HG02642 (cell line): Measurements from ENCODE around the gene CXCL5.
"Not testable (repeated sequence)": the region's sequence is repeated elsewhere in the genome, so short reads cannot be mapped to it uniquely, and the experiment has no call there.

Source experiments
- ATAC-seq: cut with Tn5 transposase; IDR thresholded peaks from one replicate; pipeline ENCODE4 v1.9.1; 2021; ENCODE audit warnings: mild to moderate bottlenecking; ENCODE audit not compliant: unreplicated experiment, poor library complexity

The CXCL5 gene

DNA sequence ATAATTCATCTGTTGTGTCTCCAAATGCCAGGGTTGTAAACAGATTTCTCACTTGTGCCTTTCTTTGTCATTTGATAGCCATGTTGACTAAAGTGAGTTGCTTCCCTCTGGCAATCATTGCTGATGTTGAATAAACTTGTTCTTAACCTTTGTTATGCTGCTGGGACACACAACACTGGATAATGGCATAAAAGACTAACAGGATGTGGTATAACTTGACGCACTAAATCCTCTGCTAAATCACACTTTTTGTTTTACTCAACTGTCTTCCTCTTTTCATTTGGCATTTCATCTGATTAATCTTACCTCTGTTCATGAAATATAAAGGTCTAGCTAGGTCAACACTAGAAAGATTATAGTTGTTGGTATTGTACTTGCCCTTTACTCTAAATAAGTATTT is 17.6 kb upstream of the CXCL5 start:
- ATAC-seq: no peak

- no peak for ATAC-seq
These were observed 16.8 kb upstream of the CXCL5 start for GRCh38 chr4:74015126-74015780.

DNA sequence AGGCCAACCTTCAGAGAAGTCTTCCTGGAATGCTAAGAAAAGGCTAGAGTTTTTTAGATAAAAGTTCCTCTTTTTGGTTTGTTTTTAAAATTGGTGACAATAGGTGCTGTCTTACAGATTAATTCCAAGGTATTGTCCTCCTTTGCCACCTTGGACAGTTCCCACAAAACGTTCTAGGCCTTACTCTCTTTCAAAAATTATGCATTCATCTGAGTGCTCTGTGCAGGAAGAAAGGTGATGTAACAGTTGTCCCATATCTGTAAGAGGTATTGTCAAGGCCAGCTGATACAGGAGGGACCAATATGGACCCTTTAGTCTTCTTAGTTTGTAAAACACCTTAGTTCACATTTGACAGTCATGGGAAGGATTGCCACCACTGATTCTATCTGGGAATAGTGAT is 15.9 kb upstream of the CXCL5 start:
- no peak for ATAC-seq

- no peak for ATAC-seq
These were observed 14.8 kb upstream of the CXCL5 start for GRCh38 chr4:74013264-74013663.

DNA sequence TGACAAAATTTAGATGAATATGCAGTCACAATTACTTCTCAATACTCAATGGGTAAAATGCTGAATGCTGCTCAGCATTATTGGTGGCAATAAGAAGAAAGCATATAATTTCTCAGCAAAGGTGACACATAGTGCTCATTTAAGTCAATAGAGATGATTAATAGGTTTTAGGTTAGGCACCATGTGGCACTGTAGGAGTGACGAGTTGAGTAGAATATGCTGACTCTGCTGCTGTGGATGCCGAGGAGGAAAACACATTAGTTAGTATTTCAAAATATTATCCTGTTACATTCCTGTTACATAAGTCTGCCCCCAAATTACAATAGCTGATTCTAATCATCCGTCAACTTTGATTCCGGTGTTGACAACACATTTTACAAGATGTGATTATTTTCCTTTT is 13.7 kb upstream of the CXCL5 start:
- ATAC-seq: no peak

- ATAC-seq: no peak
These were observed 10.8 kb upstream of the CXCL5 start for GRCh38 chr4:74009307-74009706.

GRCh38 chr4:74006009-74006476 is 7.6 kb upstream of the CXCL5 start:
- ATAC-seq: no peak

DNA sequence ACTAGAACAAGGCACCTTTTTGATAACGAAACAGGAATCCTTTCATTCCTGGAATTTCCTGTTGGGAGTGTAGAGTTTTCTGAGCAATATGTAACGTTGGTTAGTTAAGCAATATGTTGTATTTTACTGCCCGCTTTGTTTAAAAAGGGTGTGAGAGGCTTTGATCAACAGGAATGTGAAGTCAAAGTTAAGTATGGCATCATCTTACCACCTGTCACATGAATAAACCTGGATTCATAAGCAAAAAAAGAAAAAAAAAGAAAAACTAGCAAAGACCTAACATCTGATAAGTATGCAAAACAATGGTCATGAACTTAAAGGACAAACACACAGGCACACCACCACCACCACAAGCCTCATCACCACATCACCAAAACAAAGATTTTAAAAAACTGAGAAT is 7.1 kb upstream of the CXCL5 start:
- no peak for ATAC-seq

GRCh38 chr4:74004668-74005067 is 6.2 kb upstream of the CXCL5 start:
- no peak for ATAC-seq

DNA sequence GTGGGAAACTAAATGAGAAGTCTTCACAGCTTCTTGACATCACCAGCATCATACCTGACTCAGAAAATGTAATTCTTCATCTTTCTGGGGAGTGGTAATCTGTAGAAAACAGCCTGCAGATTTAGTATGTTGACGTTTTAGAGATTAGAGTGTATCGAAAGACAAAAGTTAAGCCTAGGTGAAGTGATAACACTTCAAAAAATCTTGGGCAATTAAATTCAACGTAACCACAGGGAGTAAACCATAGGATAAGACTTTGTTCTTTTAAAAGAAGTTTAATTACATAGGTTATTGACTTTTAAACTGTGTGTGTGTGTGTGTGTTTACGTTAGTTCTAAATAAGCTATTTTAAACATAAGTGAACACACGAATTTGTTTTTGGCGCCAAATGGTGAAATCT is 1.8 kb upstream of the CXCL5 start:
- no peak for ATAC-seq

DNA sequence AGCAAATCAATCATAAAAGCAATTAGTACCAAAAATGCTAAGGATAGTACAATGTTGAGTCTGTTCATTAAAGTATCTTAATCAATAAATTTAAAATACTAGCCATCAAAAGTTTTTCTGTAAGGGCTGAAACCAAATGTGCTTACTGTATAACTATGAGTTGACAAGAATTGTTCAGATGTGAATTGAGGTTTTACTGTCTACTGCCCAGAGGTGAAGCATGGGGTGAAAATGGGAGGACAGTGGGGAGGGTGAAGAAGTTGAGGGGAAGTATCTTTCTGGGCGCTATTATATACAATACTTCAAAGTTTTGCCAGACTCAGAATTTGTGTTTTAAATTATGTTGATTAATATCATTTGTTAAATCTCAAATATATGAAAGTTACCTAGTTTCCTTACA is 6.4 kb downstream of the CXCL5 start:
- ATAC-seq: no peak

GRCh38 chr4:73991742-73992000 is 6.8 kb downstream of the CXCL5 start:
- ATAC-seq: no peak

DNA sequence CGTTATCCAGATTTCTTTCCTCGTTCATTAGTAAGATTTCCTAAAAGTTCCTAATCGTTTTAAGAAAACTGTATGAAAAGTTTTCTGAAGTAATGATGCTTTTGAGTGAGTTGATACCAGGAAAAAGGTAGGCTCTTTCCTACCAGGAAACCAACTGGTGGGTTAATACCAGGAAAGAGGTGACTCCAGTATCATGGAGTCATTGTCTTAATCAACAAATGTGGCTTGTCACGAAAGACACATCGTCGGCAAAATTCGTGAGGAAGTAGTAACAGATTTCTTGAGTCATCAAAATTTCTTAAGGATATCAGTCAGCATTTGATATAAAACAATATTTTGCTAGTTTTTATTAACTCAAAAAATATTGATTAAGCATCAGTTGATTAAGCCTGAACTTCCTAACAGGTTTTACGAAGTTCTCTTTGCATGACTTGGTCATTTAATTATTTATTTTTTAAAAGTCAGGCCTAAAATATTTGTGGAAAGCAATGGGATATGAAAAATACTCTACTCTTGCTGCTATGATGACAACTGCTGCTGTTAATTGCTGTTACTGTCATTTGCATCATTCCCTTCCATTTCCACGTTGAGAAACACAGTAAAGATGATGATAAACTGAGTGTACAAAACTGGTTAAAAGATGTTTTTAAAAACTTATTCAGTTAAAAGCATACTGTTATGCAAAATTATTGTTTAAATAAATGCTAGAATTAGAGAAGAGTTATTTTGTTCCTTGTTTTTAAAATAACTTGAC is 7.3 kb downstream of the CXCL5 start:
- no peak for ATAC-seq

DNA sequence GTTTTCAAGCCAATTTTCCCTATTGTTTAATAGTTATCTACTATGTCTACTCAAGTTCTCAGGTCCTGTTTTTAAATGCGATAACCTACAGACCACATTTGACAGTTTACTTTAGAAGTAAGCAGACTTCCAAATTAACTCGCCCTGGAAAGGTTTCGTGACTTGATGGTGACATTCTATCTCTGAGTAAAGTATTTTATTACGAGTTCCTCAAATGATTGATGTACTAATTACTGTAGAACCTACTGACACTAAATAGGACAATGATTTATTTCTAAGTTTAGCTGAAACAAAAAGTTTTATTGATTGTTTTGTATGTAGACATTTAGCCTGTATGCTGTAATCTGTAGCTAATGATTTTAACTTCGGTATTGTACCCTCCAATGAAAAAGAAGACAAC is 8.5 kb downstream of the CXCL5 start:
- ATAC-seq: no peak

DNA sequence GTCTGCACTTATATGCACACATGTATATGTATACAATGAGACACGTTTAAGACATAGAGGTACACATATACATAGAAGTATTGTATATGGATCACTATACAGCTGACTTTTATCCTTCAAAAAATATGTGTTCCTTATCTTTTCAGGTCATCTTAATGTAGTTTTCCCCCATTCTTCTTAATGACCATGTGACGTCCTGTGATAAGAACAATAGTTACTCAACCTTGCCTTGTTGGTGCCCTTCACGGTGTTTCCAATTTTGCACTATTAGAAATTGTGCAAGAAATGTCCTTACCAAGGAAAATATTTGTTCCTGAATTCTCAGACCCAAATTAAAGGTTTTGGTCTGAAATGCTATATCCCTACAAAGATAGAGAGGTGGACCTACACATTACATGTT is 9.4 kb downstream of the CXCL5 start:
- no peak for ATAC-seq

DNA sequence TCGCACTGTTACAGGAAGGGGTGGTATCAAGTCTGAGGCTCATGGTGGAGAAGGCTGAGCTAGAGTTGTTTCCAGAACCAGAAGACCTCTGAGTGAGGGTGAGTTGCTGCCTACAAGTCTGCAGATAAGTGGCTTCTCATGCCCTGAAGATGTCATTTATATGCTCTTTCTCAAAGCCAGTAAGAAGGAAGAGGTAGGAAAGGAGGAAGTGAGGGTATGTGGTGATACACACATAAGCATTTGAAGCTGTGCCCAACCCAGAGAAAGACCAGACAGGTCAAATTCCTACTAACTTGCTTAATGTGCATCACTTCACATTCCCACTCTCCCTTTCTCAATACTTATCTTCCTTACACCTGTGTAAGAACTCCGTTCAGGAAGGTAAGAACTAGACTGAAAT is 10.4 kb downstream of the CXCL5 start, which contains the start of gene PPBP:
Gene PPBP, minus strand, starts transcription at position 130 of the 400 bp plus-strand sequence. Its CDS starts 87 bp downstream, at position 43.
- ATAC-seq: no peak

- no peak for ATAC-seq
These were observed 13.0 kb downstream of the CXCL5 start for GRCh38 chr4:73985528-73985852.

DNA sequence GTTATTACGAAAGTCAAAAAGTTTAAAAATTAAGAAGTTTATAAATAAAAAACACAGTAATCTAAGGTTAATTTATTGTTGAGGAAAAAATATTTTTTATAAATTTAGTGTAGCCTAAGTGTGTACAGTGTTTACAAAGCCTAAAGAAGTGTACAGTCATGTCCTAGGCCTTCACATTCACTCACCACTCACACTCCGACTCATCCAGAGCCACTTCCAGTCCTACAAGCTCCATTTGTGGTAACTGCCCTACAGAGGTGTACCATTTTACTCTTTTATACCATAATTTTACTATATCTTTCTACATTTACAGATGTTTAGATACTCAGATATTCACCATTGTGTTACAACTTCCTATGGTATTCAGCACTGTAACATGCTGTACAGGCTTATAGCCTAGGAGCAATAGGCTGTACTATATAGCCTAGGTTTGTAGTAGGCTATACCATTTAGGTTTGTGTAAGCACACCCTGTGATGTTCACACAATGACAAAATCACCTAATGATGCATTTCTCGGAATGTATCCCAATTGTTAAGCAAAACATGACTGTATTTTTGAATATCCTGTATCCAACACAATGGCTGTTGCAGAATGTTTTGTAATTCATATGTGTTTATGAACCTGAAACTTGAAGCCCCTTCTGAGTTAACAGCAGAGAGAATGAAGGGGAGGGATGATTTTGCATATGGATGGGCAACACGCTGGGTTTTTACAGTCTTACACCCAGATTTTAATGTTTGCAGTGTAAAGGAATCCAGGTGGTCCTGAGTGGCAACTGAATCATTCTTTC is 13.5 kb downstream of the CXCL5 start:
- ATAC-seq: no peak

- ATAC-seq: not testable (repeated sequence)
These were observed 17.3 kb downstream of the CXCL5 start for GRCh38 chr4:73981175-73981574.

- no peak for ATAC-seq
These were observed 19.0 kb downstream of the CXCL5 start for GRCh38 chr4:73979407-73979957.

DNA sequence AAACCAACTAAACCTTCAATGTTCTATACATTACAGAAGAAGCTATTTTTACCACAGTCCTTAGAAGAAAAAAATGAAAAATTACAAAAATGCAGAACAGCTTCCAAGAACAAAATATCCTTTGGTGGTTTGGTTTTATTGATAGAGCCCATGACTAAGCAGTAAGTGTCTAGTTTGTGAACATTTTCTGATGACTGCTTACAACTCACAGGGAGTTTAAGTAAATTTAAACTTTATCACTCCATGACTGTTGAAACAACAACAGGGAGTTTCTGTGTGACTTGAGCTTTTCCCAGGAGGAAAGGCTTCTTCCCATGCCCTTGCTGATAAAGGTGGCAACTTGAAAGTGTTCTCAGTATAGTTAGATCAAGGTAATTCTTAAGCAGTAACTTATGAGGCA is 19.6 kb downstream of the CXCL5 start:
- no peak for ATAC-seq
